HFFc6 (cell line): ENCODE results near the gene CALCOCO2. TPM values are rescaled to one million over a fixed set of nuclear protein-coding genes. Genes with fewer than 3 reads are reported as not detected.

ENCODE experiments used
- DNase-seq: peaks from one replicate; pipeline ENCODE4 v3.0.0-alpha.2; 2018
- H3K27ac Mint-ChIP-seq: 2 replicates; pipeline ENCODE4 v1.8.0; 2020; ENCODE audit warnings: mild to moderate bottlenecking, mixed read lengths
- H3K27me3 Mint-ChIP-seq: 2 replicates; pipeline ENCODE4 v1.8.0; 2021; ENCODE audit warnings: mild to moderate bottlenecking, moderate library complexity, mixed read lengths; ENCODE audit not compliant: insufficient read depth
- H3K36me3 Mint-ChIP-seq: 2 replicates; pipeline ENCODE4 v1.8.0; 2021; ENCODE audit warnings: low read depth, mixed read lengths
- H3K4me1 Mint-ChIP-seq: 2 replicates; pipeline ENCODE4 v1.8.0; 2020; ENCODE audit warnings: low read depth, mixed read lengths
- H3K4me3 Mint-ChIP-seq: 2 replicates; pipeline ENCODE4 v1.8.0; 2020; ENCODE audit warnings: mild to moderate bottlenecking, moderate library complexity, mixed read lengths
- H3K9me3 Mint-ChIP-seq: 2 replicates; pipeline ENCODE4 v1.8.0; 2020; ENCODE audit warnings: mild to moderate bottlenecking, mixed read lengths
- total RNA-seq, 6 experiments: library from RNA; stranded (reverse); fragmentation: NEBNext Ultra II Directional; extraction: Animal tissue kit (Norgen Biotek cat#: 25700); gene quantifications; 2 replicates in 1 of 6; 3 replicates in 5 of 6; pipeline ENCODE4 v1.2.3, GENCODE V29; 2021
- TF ChIP-seq, protein P1 (sequence below): fragments of 200-600 bp; sonication (generic); IDR thresholded peaks from 2 replicates; pipeline ENCODE4 v1.5.0; 2021; ENCODE audit warnings: antibody characterized with exemption, mild to moderate bottlenecking

Gene CALCOCO2
- total RNA-seq, 6 experiments from 2014 or later, result 71.5 to 91.1 (median 84.5) TPM

DNA sequence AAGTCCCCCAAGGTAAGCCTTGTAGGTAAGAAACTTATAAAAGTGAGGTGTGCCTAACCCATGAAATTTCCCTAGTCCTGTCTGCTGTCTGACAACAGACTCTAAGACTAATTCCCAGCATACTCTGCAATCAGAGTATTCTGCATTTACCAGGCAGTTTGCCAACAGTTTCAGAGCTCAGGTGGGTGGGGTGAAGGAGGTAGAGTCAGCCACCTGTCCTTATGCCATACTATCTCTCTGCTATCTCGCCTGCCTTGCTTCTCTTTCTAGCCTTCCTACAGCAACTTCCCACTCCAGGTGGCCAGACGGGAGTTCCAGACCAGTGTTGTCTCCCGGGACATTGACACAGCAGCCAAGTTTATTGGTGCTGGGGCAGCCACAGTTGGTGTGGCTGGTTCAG, 64.1 kb downstream of the CALCOCO2 start:
- H3K9me3 Mint-ChIP-seq, result no peaks in the 10 kb centered on the region
- DNase-seq, result no peak
- no peak overlapping the region for H3K27ac Mint-ChIP-seq
- TF ChIP-seq, protein P1, sequence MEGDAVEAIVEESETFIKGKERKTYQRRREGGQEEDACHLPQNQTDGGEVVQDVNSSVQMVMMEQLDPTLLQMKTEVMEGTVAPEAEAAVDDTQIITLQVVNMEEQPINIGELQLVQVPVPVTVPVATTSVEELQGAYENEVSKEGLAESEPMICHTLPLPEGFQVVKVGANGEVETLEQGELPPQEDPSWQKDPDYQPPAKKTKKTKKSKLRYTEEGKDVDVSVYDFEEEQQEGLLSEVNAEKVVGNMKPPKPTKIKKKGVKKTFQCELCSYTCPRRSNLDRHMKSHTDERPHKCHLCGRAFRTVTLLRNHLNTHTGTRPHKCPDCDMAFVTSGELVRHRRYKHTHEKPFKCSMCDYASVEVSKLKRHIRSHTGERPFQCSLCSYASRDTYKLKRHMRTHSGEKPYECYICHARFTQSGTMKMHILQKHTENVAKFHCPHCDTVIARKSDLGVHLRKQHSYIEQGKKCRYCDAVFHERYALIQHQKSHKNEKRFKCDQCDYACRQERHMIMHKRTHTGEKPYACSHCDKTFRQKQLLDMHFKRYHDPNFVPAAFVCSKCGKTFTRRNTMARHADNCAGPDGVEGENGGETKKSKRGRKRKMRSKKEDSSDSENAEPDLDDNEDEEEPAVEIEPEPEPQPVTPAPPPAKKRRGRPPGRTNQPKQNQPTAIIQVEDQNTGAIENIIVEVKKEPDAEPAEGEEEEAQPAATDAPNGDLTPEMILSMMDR, result no peak
- peaks cover 2% of the 10 kb centered on the region for H3K27me3 Mint-ChIP-seq
- no peak overlapping the region for H3K4me3 Mint-ChIP-seq
- peaks cover 29% of the 10 kb centered on the region for H3K4me1 Mint-ChIP-seq
- peaks cover 16% of the 10 kb centered on the region for H3K36me3 Mint-ChIP-seq

GRCh38 chr17:48901241-48901640, 70.4 kb downstream of the CALCOCO2 start:
- Mint-ChIP-seq H3K4me1 (peaks cover 20% of the 10 kb centered on the region), H3K36me3 (peaks cover 15% of the 10 kb centered on the region), H3K27me3 (no peaks in the 10 kb centered on the region), H3K9me3 (no peaks in the 10 kb centered on the region), H3K27ac (no peak overlapping the region), H3K4me3 (no peak overlapping the region)
- DNase-seq, result no peak
- TF ChIP-seq, protein P1, result no peak

GRCh38 chr17:48903401-48903800, 72.6 kb downstream of the CALCOCO2 start:
- Mint-ChIP-seq H3K36me3 (peaks cover 6% of the 10 kb centered on the region; the same call in 1 of the 2 replicates), H3K9me3 (no peaks in the 10 kb centered on the region), H3K27me3 (no peaks in the 10 kb centered on the region), H3K4me3 (no peak overlapping the region), H3K4me1 (peaks cover 11% of the 10 kb centered on the region), H3K27ac (no peak overlapping the region)
- TF ChIP-seq, protein P1, result no peak
- DNase-seq, result no peak

- TF ChIP-seq, protein P1, result no peak
- Mint-ChIP-seq H3K4me3 (no peak overlapping the region), H3K36me3 (peaks cover 9% of the 10 kb centered on the region), H3K9me3 (no peaks in the 10 kb centered on the region), H3K4me1 (peaks cover 12% of the 10 kb centered on the region), H3K27ac (no peak overlapping the region), H3K27me3 (no peaks in the 10 kb centered on the region; the same call in 1 of the 2 replicates)
- DNase-seq, result no peak
Measured at GRCh38 chr17:48904428-48904827, 73.6 kb downstream of the CALCOCO2 start.

DNA sequence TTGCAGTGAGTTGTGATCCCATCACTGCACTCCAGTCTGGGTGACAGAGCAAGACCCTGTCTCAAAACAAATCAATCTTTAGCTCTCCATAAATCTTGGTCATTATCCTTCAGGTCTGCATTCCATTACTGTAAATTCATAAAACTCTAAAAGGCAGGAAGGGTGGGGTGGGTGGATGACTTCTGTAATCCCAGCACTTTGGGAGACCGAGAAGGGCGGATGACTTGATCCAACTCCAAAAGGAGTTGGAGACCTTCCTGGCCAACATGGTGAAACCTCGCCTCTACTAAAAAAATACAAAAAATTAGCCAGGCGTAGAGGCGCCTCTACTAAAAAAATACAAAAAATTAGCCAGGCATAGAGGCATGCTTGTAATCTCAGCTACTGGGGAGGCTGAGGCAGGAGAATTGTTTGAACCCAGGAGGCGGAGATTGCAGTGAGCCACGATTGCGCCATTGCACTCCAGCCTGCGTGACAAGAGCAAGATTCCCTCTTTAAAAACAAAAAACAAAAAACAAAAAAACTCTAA, 75.2 kb downstream of the CALCOCO2 start:
- Mint-ChIP-seq H3K4me3 (no peak overlapping the region), H3K27ac (peak overlapping the region; percentile 53; the same call in 1 of the 2 replicates), H3K4me1 (peaks cover 18% of the 10 kb centered on the region), H3K36me3 (peaks cover 19% of the 10 kb centered on the region), H3K27me3 (no peaks in the 10 kb centered on the region; the same call in 1 of the 2 replicates), H3K9me3 (no peaks in the 10 kb centered on the region)
- no peak for DNase-seq
- TF ChIP-seq, protein P1, result no peak

DNA sequence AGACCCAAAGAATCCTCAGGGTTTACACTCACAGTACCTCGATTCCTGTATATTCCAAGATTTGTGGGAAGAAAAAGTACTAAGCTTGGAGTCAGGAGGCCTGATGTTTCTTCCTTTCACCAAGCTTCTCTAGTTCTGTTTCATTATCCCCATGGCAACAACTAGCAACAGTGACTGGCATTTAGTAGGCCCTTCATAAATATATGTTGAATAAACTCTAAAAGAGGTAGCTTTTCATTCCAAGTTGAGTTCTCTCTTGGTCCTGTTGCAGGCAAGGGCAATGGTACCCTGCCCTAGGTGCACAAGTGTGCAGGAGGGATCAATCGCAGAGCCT, 76.8 kb downstream of the CALCOCO2 start:
- TF ChIP-seq, protein P1, result no peak

More for the DNA sequence above, 76.8 kb downstream of the CALCOCO2 start:
- no peaks in the 10 kb centered on the region; the same call in 1 of the 2 replicates for H3K27me3 Mint-ChIP-seq
- DNase-seq, result peak; percentile 75
- peaks cover 34% of the 10 kb centered on the region for H3K4me1 Mint-ChIP-seq
- H3K4me3 Mint-ChIP-seq, result peak overlapping the region; percentile 89
- H3K27ac Mint-ChIP-seq, result peak overlapping the region; percentile 99
- H3K9me3 Mint-ChIP-seq, result no peaks in the 10 kb centered on the region
- peaks cover 35% of the 10 kb centered on the region for H3K36me3 Mint-ChIP-seq
